ENCODE results near the gene PRSS57.

The PRSS57 gene

GRCh38 chr19:652467-653389 is 42.5 kb downstream of the PRSS57 start:
- no peak for DNase-seq (ENCODE audit: low spot score)

GRCh38 chr19:651991-652390 is 43.3 kb downstream of the PRSS57 start:
- no peak for DNase-seq (ENCODE audit: low spot score)

- DNase-seq (ENCODE audit: low spot score), result no peak
Measured at GRCh38 chr19:651114-651818, 44.0 kb downstream of the PRSS57 start.

- DNase-seq (ENCODE audit: low spot score), result no peak
Measured at GRCh38 chr19:650121-650520, 45.1 kb downstream of the PRSS57 start.

DNA sequence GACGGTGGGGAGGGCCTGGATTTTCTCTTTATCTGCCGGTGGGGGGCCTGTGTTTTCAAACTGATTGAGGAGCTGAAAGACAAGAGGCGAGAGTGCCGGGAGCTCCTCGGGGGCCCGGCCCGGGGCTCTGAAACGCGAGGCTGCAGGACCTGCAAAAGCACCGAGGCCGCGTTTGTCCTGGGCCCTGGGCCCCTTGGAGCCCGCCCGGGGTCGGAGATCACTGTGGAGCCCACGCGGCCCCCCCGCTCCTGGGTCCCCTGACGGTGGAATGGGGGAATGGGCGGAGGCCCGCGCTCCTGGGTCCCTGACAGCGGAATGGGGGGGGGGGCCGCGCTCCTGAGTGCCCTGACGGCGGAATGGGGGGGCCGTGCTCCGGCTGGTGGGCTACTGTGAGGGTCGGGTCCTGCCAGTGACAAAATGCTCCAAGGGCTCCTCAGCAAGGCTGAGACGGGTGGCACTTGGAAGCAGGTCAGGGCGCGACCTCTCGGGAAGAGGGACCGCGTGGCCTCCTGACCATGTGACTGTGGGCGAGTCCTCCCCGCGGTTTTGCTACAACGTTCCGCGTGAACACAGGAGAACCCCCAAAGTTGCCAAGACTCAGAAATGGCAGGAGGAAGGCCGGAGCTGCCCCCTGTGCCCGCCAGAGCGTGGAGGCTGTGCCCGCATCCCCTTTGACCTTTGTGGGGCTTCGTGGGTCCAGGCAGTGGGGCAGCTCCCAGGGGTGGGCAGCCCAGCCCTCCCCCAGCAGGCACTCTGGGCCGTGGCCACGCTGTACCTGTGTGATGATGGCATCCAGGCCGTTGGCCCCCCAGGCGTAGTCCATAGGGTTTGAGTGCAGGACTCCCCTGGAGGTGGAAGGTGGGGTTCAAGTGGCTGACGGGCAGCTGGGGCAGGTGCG is 46.1 kb downstream of the PRSS57 start:
- no peak for DNase-seq (ENCODE audit: low spot score)

- no peak for DNase-seq (ENCODE audit: low spot score)
Measured at GRCh38 chr19:648305-648704, 46.9 kb downstream of the PRSS57 start.

GRCh38 chr19:647566-648284 is 47.5 kb downstream of the PRSS57 start:
- no peak for DNase-seq (ENCODE audit: low spot score)

DNA sequence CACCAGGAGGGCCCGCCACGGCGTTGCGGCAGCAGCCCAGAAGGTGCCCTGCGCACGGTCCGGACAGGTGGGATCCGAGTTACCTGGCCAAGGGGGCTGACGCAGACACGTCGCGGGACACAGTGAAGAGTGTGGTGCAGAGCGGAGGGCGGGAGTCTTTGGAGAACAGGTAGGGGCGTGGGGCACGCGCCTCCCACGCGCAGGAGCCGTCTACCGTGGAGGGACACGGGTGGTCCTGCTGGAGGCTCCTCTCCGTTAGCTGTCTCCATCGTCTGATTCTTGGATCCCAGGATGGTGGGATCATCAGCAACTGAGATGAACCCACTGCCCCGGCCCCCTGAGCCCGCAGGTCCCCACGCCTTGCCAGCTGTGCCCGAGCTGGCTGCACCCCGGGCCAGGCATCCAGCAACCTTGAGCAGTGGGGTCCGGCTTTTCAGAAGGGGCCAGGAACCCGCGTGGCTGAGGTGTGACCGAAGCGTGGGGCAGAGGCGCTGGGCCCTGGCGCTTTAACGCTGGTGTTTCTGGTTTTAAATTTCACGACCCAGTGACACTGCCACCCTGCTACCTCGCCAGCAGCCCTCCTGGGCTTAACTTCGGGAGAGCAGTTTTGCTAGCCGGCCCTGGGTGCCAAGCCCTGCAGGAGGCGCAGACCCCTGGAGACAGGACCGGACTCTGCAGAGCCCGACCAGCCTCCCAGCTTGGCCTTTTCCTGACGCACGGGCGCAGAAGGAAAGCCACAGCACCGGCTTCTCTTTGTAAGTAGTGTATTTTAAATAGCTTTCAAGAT is 48.3 kb downstream of the PRSS57 start:
- no peak for DNase-seq (ENCODE audit: low spot score)

- no peak for DNase-seq (ENCODE audit: low spot score)
Measured at GRCh38 chr19:645912-646778, 49.1 kb downstream of the PRSS57 start.

- DNase-seq (ENCODE audit: low spot score), result no peak
Measured at GRCh38 chr19:644789-645188, 50.5 kb downstream of the PRSS57 start.

DNA sequence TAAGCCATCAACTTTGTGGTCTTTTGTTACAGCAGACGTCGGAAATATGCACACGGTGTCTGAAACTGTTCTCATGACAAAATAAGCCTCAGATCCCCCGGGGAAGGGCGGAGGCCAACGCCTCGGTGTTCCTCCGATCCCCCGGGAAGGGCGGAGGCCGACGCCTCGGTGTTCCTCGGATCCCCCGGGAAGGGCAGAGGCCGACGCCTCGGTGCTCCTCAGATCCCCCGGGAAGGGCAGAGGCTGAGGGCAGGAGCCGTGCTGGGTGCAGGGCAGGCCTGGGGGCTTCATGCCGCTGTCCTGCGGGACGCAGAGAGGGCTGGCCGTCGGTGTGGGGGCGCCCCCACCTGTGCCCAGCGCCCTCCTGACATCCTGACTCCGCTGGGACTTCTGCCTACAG is 50.9 kb downstream of the PRSS57 start:
- DNase-seq (ENCODE audit: low spot score), result no peak

- no peak for DNase-seq (ENCODE audit: low spot score)
Measured at GRCh38 chr19:643736-644135, 51.5 kb downstream of the PRSS57 start.

DNA sequence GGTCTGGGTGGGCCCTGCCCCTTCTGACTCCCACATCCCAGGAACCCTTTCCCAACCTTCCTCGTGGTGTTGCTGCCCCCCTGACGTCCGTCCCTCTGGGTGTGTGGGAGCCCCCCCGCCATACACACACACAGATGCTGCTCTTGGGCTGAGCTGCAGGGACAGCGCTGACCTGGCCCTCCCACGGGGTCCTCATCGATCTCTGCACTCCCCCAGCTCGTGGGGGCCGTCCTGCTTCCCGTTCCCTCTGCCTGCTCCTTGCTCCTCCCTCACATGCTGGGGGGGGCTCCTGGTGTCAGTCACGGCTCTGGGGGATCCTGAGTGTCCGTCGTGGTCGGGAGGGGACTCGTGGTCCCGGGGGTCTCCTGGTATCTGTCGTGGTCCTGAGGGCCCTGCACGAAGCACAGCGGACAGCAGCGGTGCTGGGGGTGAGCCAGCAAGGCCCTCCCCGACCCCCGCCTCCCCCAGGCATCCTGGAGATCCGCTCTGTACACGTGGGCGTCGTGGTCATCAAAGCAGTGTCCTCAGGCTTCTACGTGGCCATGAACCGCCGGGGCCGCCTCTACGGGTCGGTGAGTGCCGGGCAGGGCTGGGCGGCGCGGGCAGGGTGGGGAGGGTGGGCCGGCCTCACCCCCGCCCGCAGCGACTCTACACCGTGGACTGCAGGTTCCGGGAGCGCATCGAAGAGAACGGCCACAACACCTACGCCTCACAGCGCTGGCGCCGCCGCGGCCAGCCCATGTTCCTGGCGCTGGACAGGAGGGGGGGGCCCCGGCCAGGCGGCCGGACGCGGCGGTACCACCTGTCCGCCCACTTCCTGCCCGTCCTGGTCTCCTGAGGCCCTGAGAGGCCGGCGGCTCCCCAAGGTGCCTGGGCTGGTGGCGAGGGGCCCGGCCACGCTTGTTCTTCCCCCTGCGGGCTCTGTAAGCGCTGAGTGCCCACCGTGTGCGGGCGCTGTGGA is 52.2 kb downstream of the PRSS57 start:
- DNase-seq (ENCODE audit: low spot score), result no peak

DNA sequence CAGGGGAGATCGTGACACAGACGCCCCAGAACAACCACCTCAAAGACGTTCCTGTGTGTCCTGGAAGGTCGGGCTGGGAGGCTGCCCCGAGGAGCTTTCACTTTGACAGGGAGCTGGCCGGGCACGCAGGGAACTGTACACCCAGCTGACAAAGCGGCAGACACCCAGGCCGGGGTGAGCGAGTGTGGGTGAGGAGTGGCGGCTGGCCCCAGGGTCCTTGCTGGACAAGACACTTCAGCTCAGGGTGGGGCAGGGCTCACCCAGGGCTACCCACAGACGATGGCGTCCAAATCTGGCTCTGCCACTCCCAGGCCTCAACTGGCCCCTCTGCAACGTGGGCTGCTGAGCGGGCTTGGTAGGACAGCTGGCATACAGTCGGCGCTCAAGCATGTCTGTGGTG is 53.5 kb downstream of the PRSS57 start:
- no peak for DNase-seq (ENCODE audit: low spot score)

- no peak for DNase-seq (ENCODE audit: low spot score)
Measured at GRCh38 chr19:640606-641189, 54.6 kb downstream of the PRSS57 start.

DNA sequence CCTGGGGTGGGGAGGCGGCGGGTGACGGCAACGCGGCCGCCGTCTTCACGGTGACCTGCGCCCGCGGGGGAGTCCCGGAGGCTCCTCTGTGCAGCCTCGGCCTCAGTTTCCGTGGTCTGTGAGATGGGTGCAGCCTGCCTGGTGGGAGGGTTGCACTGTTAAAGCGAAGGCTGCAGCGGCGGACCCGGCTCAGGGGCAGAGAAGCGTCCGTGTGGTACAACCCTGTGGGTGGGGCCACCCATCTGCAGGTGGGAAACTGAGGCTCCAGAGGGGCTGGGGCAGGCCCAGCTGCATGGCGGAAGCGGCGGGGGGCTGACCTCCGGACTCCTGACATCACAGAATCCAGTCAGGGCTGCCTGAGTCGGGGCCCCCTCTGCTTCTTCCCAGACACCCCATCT is 55.1 kb downstream of the PRSS57 start:
- DNase-seq (ENCODE audit: low spot score), result no peak

- peak; percentile 91 for DNase-seq (ENCODE audit: low spot score)
Measured at GRCh38 chr19:639253-640160, 55.7 kb downstream of the PRSS57 start, which contains the start of gene FGF22. Gene FGF22 (plus strand): TSS chr19:639879. CDS start chr19:639926, 47 bp downstream.
